Smooth muscle cell (in vitro differentiated cells): ENCODE results near the gene ISM1. TPM values are rescaled to one million over a fixed set of nuclear protein-coding genes. Genes with fewer than 3 reads are reported as not detected.

Experiments used
- DNase-seq: peaks from one replicate; lab custom pipeline; 2025; ENCODE audit not compliant: unreplicated experiment; lab: John Stamatoyannopoulos, UW
- H2AFZ ChIP-seq: fragments of 200-600 bp; sonication (generic); 2 replicates; pipeline ENCODE4 v1.6.0; 2016; ENCODE audit warnings: antibody characterized with exemption, low read depth, mild to moderate bottlenecking
- H3F3A ChIP-seq: fragments of 200-600 bp; sonication (generic); 2 replicates; pipeline ENCODE4 v1.6.0; 2017; ENCODE audit warnings: antibody characterized with exemption, low read depth
- H3K27ac ChIP-seq: fragments of 200-600 bp; sonication (generic); 2 replicates; pipeline ENCODE4 v1.5.1; 2016; ENCODE audit warnings: low read depth, mild to moderate bottlenecking
- H3K27me3 ChIP-seq: fragments of 200-600 bp; sonication (generic); 2 replicates; pipeline ENCODE4 v1.6.1; 2016; ENCODE audit warnings: low read depth, mild to moderate bottlenecking
- H3K36me3 ChIP-seq: fragments of 200-600 bp; sonication (generic); 2 replicates; pipeline ENCODE4 v1.5.1; 2016; ENCODE audit warnings: low read depth
- H3K4me1 ChIP-seq: fragments of 200-600 bp; sonication (generic); 2 replicates; pipeline ENCODE4 v1.5.1; 2016; ENCODE audit warnings: low read depth
- H3K4me2 ChIP-seq: fragments of 200-600 bp; sonication (generic); 2 replicates; pipeline ENCODE4 v1.6.0; 2016; ENCODE audit warnings: mild to moderate bottlenecking
- H3K4me3 ChIP-seq: fragments of 200-600 bp; sonication (generic); 2 replicates; pipeline ENCODE4 v1.5.1; 2016; ENCODE audit warnings: mild to moderate bottlenecking
- H3K79me2 ChIP-seq: fragments of 200-600 bp; sonication (generic); 2 replicates; pipeline ENCODE4 v1.6.0; 2016; ENCODE audit warnings: low read depth, mild to moderate bottlenecking
- H3K9ac ChIP-seq: fragments of 200-600 bp; sonication (generic); 2 replicates; pipeline ENCODE4 v1.6.0; 2016; ENCODE audit warnings: low read depth
- H3K9me3 ChIP-seq: fragments of 200-600 bp; sonication (generic); replicated peaks from 2 replicates; pipeline ENCODE4 v1.5.1; 2016; ENCODE audit warnings: low read depth
- H4K20me1 ChIP-seq: fragments of 200-600 bp; sonication (generic); 2 replicates; pipeline ENCODE4 v1.6.0; 2016; ENCODE audit warnings: low read depth
- WGBS: methylation state at CpG from one replicate; pipeline ENCODE4 v1.1.7; 2016; ENCODE audit warnings: low lambda C conversion rate; 5-methylcytosine and 5-hydroxymethylcytosine counted together
- polyA plus RNA-seq: library from polyadenylated mRNA; unstranded; fragments of >200 nt; fragmentation: Nextera tagmentation; extraction: Ambion mirVana; gene quantifications from 2 replicates; pipeline ENCODE4 v1.2.1, GENCODE V29; 2016
- total RNA-seq: library from RNA; depleted of rRNA; stranded (reverse); fragments of >200 nt; gene quantifications from 2 replicates; pipeline ENCODE4 v1.2.3, GENCODE V29; 2014
- TF ChIP-seq, protein P1 (sequence below): fragments of 200-600 bp; sonication (generic); IDR thresholded peaks from 2 replicates; pipeline ENCODE4 v1.5.1; 2017; ENCODE audit warnings: borderline replicate concordance, mild to moderate bottlenecking, antibody characterized with exemption; ENCODE audit not compliant: insufficient read depth, poor library complexity, severe bottlenecking

The ISM1 gene
- total and polyA plus RNA-seq, 2 experiments from 2014 or later: 2.6 to 3.5 TPM

DNA sequence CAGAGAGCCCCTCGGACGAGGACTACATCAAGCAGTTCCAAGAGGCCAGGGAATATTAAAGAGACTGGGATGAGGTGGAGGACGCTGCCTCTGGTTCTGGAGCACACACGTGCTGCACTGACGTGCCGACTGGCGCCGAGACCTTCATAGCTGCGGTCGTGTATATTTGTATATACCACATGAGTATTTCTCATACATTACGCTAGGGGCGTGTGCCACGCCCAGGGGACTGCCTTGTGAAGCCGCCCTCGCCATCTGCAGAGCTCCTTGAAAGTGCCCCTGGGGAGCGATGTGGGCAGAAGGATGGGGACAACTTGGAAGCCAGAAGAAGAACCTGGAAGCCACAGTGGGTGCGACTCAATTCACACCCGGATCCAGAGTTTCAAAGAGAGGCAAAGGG, 78.3 kb downstream of the ISM1 start:
- no peaks in the 10 kb centered on the region for H3K4me1 ChIP-seq
- 97% methylated on average over 18 of the region's 18 CpGs for WGBS

DNA sequence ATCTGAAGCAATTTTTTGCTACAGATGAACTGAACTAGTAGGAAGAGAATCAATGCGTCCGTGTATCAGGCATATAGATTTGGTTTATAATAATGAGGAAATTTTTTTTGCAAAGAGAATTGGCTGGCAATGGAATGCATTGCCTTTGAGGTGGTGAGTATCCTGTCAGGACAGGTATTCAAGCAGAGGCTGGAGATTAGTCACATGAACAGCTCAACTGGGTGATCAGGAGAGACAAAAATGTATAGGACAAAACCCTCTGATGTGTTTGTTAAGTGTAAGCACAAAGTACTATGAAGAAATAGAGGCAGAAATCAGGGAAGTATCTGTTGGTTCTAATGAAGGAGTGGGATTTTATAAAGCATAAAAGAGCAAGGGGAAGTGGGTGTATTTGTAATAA, 80.5 kb downstream of the ISM1 start:
- Histone ChIP-seq H4K20me1 (no peaks in the 10 kb centered on the region), H3K4me1 (no peaks in the 10 kb centered on the region), H3K79me2 (no peaks in the 10 kb centered on the region), H3F3A (no peaks in the 10 kb centered on the region), H2AFZ (no peak overlapping the region), H3K27ac (no peak overlapping the region), H3K36me3 (no peaks in the 10 kb centered on the region), H3K4me2 (no peak overlapping the region), H3K9ac (no peak overlapping the region), H3K9me3 (no peaks in the 10 kb centered on the region), H3K4me3 (no peak overlapping the region), H3K27me3 (no peaks in the 10 kb centered on the region)
- TF ChIP-seq, protein P1, sequence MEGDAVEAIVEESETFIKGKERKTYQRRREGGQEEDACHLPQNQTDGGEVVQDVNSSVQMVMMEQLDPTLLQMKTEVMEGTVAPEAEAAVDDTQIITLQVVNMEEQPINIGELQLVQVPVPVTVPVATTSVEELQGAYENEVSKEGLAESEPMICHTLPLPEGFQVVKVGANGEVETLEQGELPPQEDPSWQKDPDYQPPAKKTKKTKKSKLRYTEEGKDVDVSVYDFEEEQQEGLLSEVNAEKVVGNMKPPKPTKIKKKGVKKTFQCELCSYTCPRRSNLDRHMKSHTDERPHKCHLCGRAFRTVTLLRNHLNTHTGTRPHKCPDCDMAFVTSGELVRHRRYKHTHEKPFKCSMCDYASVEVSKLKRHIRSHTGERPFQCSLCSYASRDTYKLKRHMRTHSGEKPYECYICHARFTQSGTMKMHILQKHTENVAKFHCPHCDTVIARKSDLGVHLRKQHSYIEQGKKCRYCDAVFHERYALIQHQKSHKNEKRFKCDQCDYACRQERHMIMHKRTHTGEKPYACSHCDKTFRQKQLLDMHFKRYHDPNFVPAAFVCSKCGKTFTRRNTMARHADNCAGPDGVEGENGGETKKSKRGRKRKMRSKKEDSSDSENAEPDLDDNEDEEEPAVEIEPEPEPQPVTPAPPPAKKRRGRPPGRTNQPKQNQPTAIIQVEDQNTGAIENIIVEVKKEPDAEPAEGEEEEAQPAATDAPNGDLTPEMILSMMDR: no peak
- 98% methylated on average over 2 of the region's 2 CpGs for WGBS
- no peak for DNase-seq

More for the DNA sequence above, 78.3 kb downstream of the ISM1 start:
- H2AFZ ChIP-seq: no peak overlapping the region
- H3K4me3 ChIP-seq: no peak overlapping the region
- H3K4me2 ChIP-seq: no peak overlapping the region
- H3K79me2 ChIP-seq: no peaks in the 10 kb centered on the region
- no peak for DNase-seq
- no peak overlapping the region for H3K9ac ChIP-seq
- no peaks in the 10 kb centered on the region for H3K27me3 ChIP-seq
- no peaks in the 10 kb centered on the region for H3K36me3 ChIP-seq
- H3K9me3 ChIP-seq: no peaks in the 10 kb centered on the region
- no peaks in the 10 kb centered on the region for H4K20me1 ChIP-seq
- H3F3A ChIP-seq: no peaks in the 10 kb centered on the region
- TF ChIP-seq, protein P1: no peak
- no peak overlapping the region for H3K27ac ChIP-seq

DNA sequence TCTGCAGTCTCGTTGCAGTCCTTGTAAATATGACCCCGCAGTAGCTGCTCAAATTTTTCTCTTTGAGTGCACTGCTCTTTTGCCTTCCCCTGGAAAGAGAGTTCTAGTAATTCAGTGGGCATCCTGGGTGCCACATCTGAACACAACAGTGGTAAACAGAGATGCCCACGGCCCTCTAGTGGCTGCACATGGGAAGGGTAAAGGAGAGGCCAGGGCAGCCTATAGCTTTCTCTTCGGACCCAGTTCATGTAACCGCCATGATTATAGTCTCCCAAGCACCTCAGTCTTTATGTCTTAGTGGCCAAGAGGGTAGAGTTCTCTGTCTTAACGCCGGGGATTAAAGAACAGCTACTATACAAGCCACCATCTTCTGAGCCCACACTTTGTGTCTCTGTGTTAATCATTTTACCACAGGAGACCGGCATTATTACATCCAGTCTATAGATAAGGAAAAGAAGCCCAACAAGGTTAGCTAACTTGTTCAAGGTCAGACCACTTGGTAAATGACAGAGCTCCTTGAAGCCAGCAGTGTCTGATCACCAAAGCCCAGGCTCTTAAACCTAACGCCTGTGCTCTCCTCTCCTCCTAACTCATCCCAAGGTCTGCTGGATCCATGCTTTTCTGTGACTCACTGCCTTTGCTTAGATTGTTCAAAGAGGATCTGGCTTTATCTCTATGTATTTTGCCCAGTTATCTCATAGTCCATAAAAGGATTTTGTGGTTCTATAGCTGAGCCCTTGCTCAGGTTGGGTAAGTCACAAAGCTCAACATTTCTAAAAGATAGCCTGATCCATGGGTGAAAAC, 81.8 kb downstream of the ISM1 start:
- Histone ChIP-seq H3F3A (no peaks in the 10 kb centered on the region), H3K9ac (no peak overlapping the region), H3K27ac (no peak overlapping the region), H3K4me1 (no peaks in the 10 kb centered on the region), H3K4me2 (no peak overlapping the region), H3K79me2 (no peaks in the 10 kb centered on the region), H3K27me3 (no peaks in the 10 kb centered on the region), H4K20me1 (no peaks in the 10 kb centered on the region), H3K36me3 (no peaks in the 10 kb centered on the region), H2AFZ (no peak overlapping the region), H3K4me3 (no peak overlapping the region), H3K9me3 (no peaks in the 10 kb centered on the region)
- TF ChIP-seq, protein P1: peak; percentile 56
- DNase-seq: no peak
- 31% methylated on average over 9 of the region's 9 CpGs for WGBS

DNA sequence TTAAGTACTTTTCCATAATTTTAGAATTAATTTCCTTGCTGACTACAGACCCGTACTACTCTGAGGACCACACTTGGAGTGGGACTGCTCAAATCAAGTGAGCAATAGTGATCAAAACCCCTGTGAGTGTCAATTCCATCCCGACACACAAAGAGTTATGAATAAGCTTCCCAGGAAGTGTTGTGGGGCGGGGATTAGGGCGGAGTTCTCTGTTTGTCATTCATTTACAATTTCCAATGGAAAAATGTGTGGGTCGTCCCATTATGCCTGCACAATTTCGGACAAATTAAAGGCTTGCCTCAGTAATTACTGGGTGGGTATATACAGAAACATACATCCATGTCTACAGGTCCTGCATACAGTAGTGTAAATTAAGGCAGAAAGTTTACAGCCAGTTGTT, 84.2 kb downstream of the ISM1 start:
- Histone ChIP-seq H3F3A (no peaks in the 10 kb centered on the region), H3K79me2 (no peaks in the 10 kb centered on the region), H3K4me2 (no peak overlapping the region), H3K36me3 (no peaks in the 10 kb centered on the region), H4K20me1 (no peaks in the 10 kb centered on the region), H3K27me3 (no peaks in the 10 kb centered on the region), H3K27ac (no peak overlapping the region), H3K9me3 (no peaks in the 10 kb centered on the region), H3K9ac (no peak overlapping the region), H3K4me1 (no peaks in the 10 kb centered on the region), H3K4me3 (no peak overlapping the region), H2AFZ (no peak overlapping the region)
- TF ChIP-seq, protein P1: no peak
- no peak for DNase-seq
- WGBS: 96% methylated on average over 6 of the region's 6 CpGs
